B cell (primary cell): ENCODE data around the gene HAUS7. TPM values are rescaled to one million over a fixed set of nuclear protein-coding genes. Genes with fewer than 3 reads are reported as not detected.

ENCODE experiments used
- ATAC-seq: fragments of 200-7000 bp; cut with Tn5 transposase; one replicate; pipeline ENCODE4 v1.10.0; 2021; ENCODE audit warnings: low read depth, mild to moderate bottlenecking, moderate number of reproducible peaks, moderate library complexity
- CTCF ChIA-PET: fragments of 350-600 bp; sonication (Branson Sonifier 250); formaldehyde crosslinking; loops from one replicate; lab custom pipeline; 2021; ENCODE audit warnings: antibody characterized with exemption, inconsistent platforms; lab: Charles Lee
- POLR2A ChIA-PET: fragments of 350-600 bp; sonication (Branson Sonifier 250); formaldehyde crosslinking; loops from one replicate; lab custom pipeline; 2021; ENCODE audit warnings: antibody characterized with exemption; lab: Charles Lee
- DNase-seq: peaks from one replicate; pipeline ENCODE4 v3.0.0; 2013
- H2AFZ ChIP-seq: 2 replicates; pipeline ENCODE4 v1.6.1; 2012; ENCODE audit warnings: mild to moderate bottlenecking, low read depth, low read length; ENCODE audit not compliant: insufficient read depth, poor library complexity, severe bottlenecking
- H3K27ac ChIP-seq, 2 donors: 1 replicate in 1 of 2; 2 replicates in 1 of 2; pipeline ENCODE4 v1.5.1; 2012 to 2013; ENCODE audit warnings: low read length in 2 of 2, mild to moderate bottlenecking in 2 of 2, moderate library complexity in 1 of 2
- H3K27me3 ChIP-seq, 4 experiments: fragments of 200-600 bp in 1 of 4; sonication (generic) in 1 of 4; replicated peaks in 1 of 4; 1 replicate in 2 of 4; 2 replicates in 2 of 4; pipeline versions ENCODE4 v1.6.1 to v1.7.0; 2013 to 2016; ENCODE audit warnings: low read length in 3 of 4, mild to moderate bottlenecking in 2 of 4, mixed read lengths in 1 of 4, moderate library complexity in 1 of 4; ENCODE audit not compliant: insufficient read depth in 4 of 4, control insufficient read depth in 3 of 4; ENCODE audit errors: control extremely low read depth in 1 of 4
- H3K36me3 ChIP-seq, 2 experiments: replicated peaks in 1 of 2; 1 replicate in 1 of 2; 2 replicates in 1 of 2; pipeline versions ENCODE4 v1.6.1 to v1.7.1; 2013; ENCODE audit warnings: low read length in 1 of 2; ENCODE audit not compliant: insufficient read depth in 2 of 2, control insufficient read depth in 1 of 2; ENCODE audit errors: control extremely low read depth in 1 of 2, extremely low read depth in 1 of 2
- H3K4me1 ChIP-seq, 2 donors: fragments of 200-600 bp in 1 of 2; sonication (generic) in 1 of 2; 1 replicate in 1 of 2; 2 replicates in 1 of 2; pipeline versions ENCODE4 v1.5.1 to v1.6.1; 2013 to 2017; ENCODE audit warnings: low read length in 2 of 2; ENCODE audit not compliant: control insufficient read depth in 2 of 2, insufficient read depth in 2 of 2
- H3K4me2 ChIP-seq: replicated peaks from 2 replicates; pipeline ENCODE3; 2012; ENCODE audit warnings: mild to moderate bottlenecking, low read depth, low read length; ENCODE audit not compliant: poor library complexity, severe bottlenecking
- H3K4me3 ChIP-seq, 5 experiments: fragments of 200-600 bp in 1 of 5; sonication (generic) in 1 of 5; 1 replicate in 3 of 5; 2 replicates in 2 of 5; pipeline versions ENCODE4 v1.5.1 to v1.7.0; 2011 to 2016; ENCODE audit warnings: low read length in 4 of 5, mild to moderate bottlenecking in 4 of 5, low read depth in 2 of 5, control low read depth in 1 of 5, moderate library complexity in 1 of 5; ENCODE audit not compliant: insufficient read depth in 1 of 5; ENCODE audit errors: control extremely low read depth in 1 of 5, extremely low read depth in 1 of 5
- H3K79me2 ChIP-seq: fragments of 200-600 bp; sonication (generic); one replicate; pipeline ENCODE4 v1.6.0; 2016; ENCODE audit warnings: low read length; ENCODE audit not compliant: control insufficient read depth, insufficient read depth
- H3K9ac ChIP-seq: fragments of 200-600 bp; sonication (generic); 2 replicates; pipeline ENCODE4 v1.6.1; 2017; ENCODE audit warnings: mild to moderate bottlenecking, low read length, moderate library complexity
- H3K9me3 ChIP-seq, 3 donors: one replicate each; pipeline versions ENCODE4 v1.6.1 to v1.7.1; 2013; ENCODE audit warnings: low read length in 2 of 3; ENCODE audit not compliant: control insufficient read depth in 2 of 3, insufficient read depth in 1 of 3; ENCODE audit errors: control extremely low read depth in 1 of 3
- H4K20me1 ChIP-seq: 2 replicates; pipeline ENCODE4 v1.6.0; 2012; ENCODE audit warnings: mild to moderate bottlenecking, low read length; ENCODE audit not compliant: insufficient read depth, control insufficient read depth, poor library complexity, severe bottlenecking
- H3K27ac Mint-ChIP-seq: one replicate; pipeline ENCODE4 v1.8.0; 2021; ENCODE audit warnings: mixed read lengths
- H3K27me3 Mint-ChIP-seq: one replicate; pipeline ENCODE4 v1.8.0; 2021; ENCODE audit warnings: mixed read lengths
- H3K4me1 Mint-ChIP-seq: one replicate; pipeline ENCODE4 v1.8.0; 2021; ENCODE audit warnings: mixed read lengths
- H3K4me3 Mint-ChIP-seq: one replicate; pipeline ENCODE4 v1.8.0; 2021; ENCODE audit warnings: mixed read lengths
- H3K9me3 Mint-ChIP-seq: one replicate; pipeline ENCODE4 v1.8.0; 2022; ENCODE audit warnings: mixed read lengths; ENCODE audit not compliant: insufficient read depth
- EZH2 ChIP-seq: IDR thresholded peaks from 2 replicates; pipeline ENCODE4 v1.6.1; 2012; ENCODE audit warnings: borderline replicate concordance, low read depth, mild to moderate bottlenecking, moderate library complexity, low read length; ENCODE audit not compliant: insufficient read depth, poor library complexity, severe bottlenecking
- WGBS: methylation state at CpG from one replicate; pipeline ENCODE4 v1.1.5; 2013; ENCODE audit warnings: missing lambda C conversion rate; ENCODE audit not compliant: insufficient coverage; 5-methylcytosine and 5-hydroxymethylcytosine counted together
- intact Hi-C: fragments of 100-400 bp; cut with micrococcal nuclease; formaldehyde crosslinking; loops from one replicate; pipeline ENCODE4 v1.10.0; 2022
- polyA plus RNA-seq: library from polyadenylated mRNA; depleted of rRNA; stranded (reverse); fragments of >200 nt; gene quantifications from 2 replicates; pipeline ENCODE4 v1.2.3, GENCODE V29; 2012
- total RNA-seq, 2 donors: library from RNA; stranded (reverse); fragments of 120-200 nt in 1 of 2; gene quantifications; 1 replicate in 1 of 2; 2 replicates in 1 of 2; pipeline versions ENCODE4 v1.2.3 to v1.2.4, GENCODE V29; 2013 to 2022
- TF ChIP-seq, protein P1 (sequence below): fragments of 200-600 bp; IDR thresholded peaks from one replicate; pipeline ENCODE4 v1.8.0; 2022; ENCODE audit warnings: antibody characterized with exemption, mild to moderate bottlenecking

Gene HAUS7
- total and polyA plus RNA-seq, 2 donors (not counting 1 experiment from before 2014, with no cell fraction given) = 25.2 to 26.9 TPM

- 96% methylated on average over 6 of the region's 9 CpGs for WGBS
- CTCF ChIA-PET = no interaction called here
- Mint-ChIP-seq H3K27ac (no peak overlapping the region), H3K4me3 (no peak overlapping the region), H3K9me3 (no peaks in the 10 kb centered on the region), H3K4me1 (peaks cover 3% of the 10 kb centered on the region), H3K27me3 (peaks cover 6% of the 10 kb centered on the region)
- Histone ChIP-seq H3K36me3 (no peaks in the 10 kb centered on the region), H3K9me3 (no peaks in the 10 kb centered on the region), H3K4me3 (no peak overlapping the region), H3K79me2 (no peaks in the 10 kb centered on the region), H3K27ac (no peak overlapping the region), H4K20me1 (no peaks in the 10 kb centered on the region), H3K4me2 (no peak overlapping the region), H2AFZ (no peak overlapping the region), H3K27me3 (peaks cover 0 to 13% (median 0%) of the 10 kb centered on the region in 4 experiments), H3K9ac (no peak overlapping the region), H3K4me1 (no peaks in the 10 kb centered on the region)
- no peak for DNase-seq
- POLR2A ChIA-PET = no interaction called here
- ATAC-seq = no peak
- intact Hi-C loops = no loop called here
- TF ChIP-seq, protein P1, sequence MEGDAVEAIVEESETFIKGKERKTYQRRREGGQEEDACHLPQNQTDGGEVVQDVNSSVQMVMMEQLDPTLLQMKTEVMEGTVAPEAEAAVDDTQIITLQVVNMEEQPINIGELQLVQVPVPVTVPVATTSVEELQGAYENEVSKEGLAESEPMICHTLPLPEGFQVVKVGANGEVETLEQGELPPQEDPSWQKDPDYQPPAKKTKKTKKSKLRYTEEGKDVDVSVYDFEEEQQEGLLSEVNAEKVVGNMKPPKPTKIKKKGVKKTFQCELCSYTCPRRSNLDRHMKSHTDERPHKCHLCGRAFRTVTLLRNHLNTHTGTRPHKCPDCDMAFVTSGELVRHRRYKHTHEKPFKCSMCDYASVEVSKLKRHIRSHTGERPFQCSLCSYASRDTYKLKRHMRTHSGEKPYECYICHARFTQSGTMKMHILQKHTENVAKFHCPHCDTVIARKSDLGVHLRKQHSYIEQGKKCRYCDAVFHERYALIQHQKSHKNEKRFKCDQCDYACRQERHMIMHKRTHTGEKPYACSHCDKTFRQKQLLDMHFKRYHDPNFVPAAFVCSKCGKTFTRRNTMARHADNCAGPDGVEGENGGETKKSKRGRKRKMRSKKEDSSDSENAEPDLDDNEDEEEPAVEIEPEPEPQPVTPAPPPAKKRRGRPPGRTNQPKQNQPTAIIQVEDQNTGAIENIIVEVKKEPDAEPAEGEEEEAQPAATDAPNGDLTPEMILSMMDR = no peak
- TF ChIP-seq EZH2 = no peak
These were observed 43.9 kb upstream of the HAUS7 start for GRCh38 chrX:153514259-153514658.

GRCh38 chrX:153513265-153513664 lies 42.9 kb upstream of the HAUS7 start:
- intact Hi-C loops = no loop called here
- CTCF ChIA-PET = no interaction called here
- ATAC-seq (no peak), DNase-seq (no peak)
- Mint-ChIP-seq H3K4me3 (no peak overlapping the region), H3K27ac (no peak overlapping the region), H3K9me3 (no peaks in the 10 kb centered on the region), H3K4me1 (peaks cover 3% of the 10 kb centered on the region), H3K27me3 (peaks cover 6% of the 10 kb centered on the region)
- Histone ChIP-seq H2AFZ (no peak overlapping the region), H3K27ac (no peak overlapping the region), H3K4me3 (no peak overlapping the region), H4K20me1 (no peaks in the 10 kb centered on the region), H3K4me2 (no peak overlapping the region), H3K9me3 (no peaks in the 10 kb centered on the region), H3K27me3 (peaks cover 0 to 8% (median 0%) of the 10 kb centered on the region in 4 experiments), H3K4me1 (no peaks in the 10 kb centered on the region), H3K9ac (no peak overlapping the region), H3K36me3 (no peaks in the 10 kb centered on the region), H3K79me2 (no peaks in the 10 kb centered on the region)
- no peak for TF ChIP-seq EZH2
- TF ChIP-seq, protein P1 = no peak
- POLR2A ChIA-PET = no interaction called here
- 100% methylated on average over 4 of the region's 5 CpGs for WGBS
